WERI-Rb-1 (cell line): ENCODE measurements around the gene P2RY8.

ENCODE experiments used
- DNase-seq: peaks from one replicate; pipeline ENCODE4 v3.0.0-alpha.2; 2020
- H3K27ac ChIP-seq: fragments of 250-450 bp; sonication (Bioruptor Pico); 2 replicates; pipeline ENCODE4 v1.5.1; 2020; ENCODE audit warnings: mild to moderate bottlenecking, moderate library complexity
- H3K27me3 ChIP-seq: fragments of 250-450 bp; sonication (Bioruptor Pico); 2 replicates; pipeline ENCODE4 v1.5.1; 2021; ENCODE audit warnings: mild to moderate bottlenecking, low read depth, moderate library complexity; ENCODE audit not compliant: insufficient read depth, severe bottlenecking
- H3K36me3 ChIP-seq: fragments of 250-450 bp; sonication (Bioruptor Pico); 2 replicates; pipeline ENCODE4 v1.5.1; 2020; ENCODE audit warnings: mild to moderate bottlenecking, moderate library complexity
- H3K4me3 ChIP-seq: 2 replicates; pipeline ENCODE4 v1.5.1; 2011; ENCODE audit warnings: low read depth, mild to moderate bottlenecking, control low read depth, low read length
- H3K9me3 ChIP-seq: fragments of 250-450 bp; sonication (Bioruptor Pico); 2 replicates; pipeline ENCODE4 v1.5.1; 2021; ENCODE audit warnings: mild to moderate bottlenecking, moderate library complexity; ENCODE audit not compliant: severe bottlenecking
- TF ChIP-seq, protein P1 (sequence below): IDR thresholded peaks from 2 replicates; pipeline ENCODE4 v1.5.1; 2011; ENCODE audit warnings: low read depth, mild to moderate bottlenecking, control low read depth, inconsistent platforms, low read length

Gene P2RY8

DNA sequence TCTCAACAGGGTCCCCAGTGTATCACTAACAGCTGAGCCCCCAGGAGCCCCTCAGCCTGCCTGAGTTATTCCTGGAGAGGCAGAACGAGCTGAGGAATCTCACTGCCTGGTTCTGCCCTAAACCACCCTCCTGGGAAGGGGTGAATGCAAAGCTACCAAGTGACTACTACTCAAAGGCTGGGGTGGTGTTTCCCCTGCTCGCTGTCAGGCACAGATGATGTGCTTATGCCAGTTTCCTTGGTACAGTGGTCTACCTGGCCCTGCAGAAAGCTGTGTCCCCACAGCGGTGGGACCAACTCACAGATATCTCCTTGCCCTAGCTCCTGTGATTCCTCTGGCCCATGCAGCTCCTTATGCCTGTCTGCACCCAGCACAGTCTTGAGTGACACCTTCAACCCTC is 48.8 kb downstream of the P2RY8 start:
- no peak overlapping the region for H3K27ac ChIP-seq
- TF ChIP-seq, protein P1, sequence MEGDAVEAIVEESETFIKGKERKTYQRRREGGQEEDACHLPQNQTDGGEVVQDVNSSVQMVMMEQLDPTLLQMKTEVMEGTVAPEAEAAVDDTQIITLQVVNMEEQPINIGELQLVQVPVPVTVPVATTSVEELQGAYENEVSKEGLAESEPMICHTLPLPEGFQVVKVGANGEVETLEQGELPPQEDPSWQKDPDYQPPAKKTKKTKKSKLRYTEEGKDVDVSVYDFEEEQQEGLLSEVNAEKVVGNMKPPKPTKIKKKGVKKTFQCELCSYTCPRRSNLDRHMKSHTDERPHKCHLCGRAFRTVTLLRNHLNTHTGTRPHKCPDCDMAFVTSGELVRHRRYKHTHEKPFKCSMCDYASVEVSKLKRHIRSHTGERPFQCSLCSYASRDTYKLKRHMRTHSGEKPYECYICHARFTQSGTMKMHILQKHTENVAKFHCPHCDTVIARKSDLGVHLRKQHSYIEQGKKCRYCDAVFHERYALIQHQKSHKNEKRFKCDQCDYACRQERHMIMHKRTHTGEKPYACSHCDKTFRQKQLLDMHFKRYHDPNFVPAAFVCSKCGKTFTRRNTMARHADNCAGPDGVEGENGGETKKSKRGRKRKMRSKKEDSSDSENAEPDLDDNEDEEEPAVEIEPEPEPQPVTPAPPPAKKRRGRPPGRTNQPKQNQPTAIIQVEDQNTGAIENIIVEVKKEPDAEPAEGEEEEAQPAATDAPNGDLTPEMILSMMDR: no peak
- H3K36me3 ChIP-seq: no peaks in the 10 kb centered on the region
- no peak overlapping the region for H3K4me3 ChIP-seq
- no peak for DNase-seq
- H3K27me3 ChIP-seq: no peaks in the 10 kb centered on the region
- peaks cover 6% of the 10 kb centered on the region for H3K9me3 ChIP-seq

DNA sequence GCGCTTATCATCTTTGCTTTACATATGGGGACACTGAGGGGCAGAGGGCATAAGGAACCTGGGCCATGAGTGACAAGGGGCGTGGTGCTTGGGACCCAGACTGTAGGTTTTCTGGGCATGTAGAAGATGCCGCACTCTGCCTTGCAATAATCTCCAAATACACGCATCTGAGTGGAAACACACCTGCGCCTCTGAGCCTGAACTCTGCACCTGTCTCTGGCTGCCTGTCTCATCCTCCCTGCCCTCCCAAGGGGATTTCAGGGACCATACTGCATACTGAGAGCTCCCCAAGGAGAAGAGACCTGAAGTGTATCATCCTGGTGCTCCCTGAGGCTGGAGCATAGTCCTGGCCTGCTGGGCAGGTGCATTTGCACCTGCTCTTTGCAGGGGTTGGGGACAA is 49.6 kb downstream of the P2RY8 start:
- no peaks in the 10 kb centered on the region for H3K27me3 ChIP-seq
- no peak overlapping the region for H3K4me3 ChIP-seq
- no peaks in the 10 kb centered on the region for H3K36me3 ChIP-seq
- DNase-seq: no peak
- H3K9me3 ChIP-seq: peaks cover 5% of the 10 kb centered on the region
- no peak overlapping the region for H3K27ac ChIP-seq
- TF ChIP-seq, protein P1: no peak

DNA sequence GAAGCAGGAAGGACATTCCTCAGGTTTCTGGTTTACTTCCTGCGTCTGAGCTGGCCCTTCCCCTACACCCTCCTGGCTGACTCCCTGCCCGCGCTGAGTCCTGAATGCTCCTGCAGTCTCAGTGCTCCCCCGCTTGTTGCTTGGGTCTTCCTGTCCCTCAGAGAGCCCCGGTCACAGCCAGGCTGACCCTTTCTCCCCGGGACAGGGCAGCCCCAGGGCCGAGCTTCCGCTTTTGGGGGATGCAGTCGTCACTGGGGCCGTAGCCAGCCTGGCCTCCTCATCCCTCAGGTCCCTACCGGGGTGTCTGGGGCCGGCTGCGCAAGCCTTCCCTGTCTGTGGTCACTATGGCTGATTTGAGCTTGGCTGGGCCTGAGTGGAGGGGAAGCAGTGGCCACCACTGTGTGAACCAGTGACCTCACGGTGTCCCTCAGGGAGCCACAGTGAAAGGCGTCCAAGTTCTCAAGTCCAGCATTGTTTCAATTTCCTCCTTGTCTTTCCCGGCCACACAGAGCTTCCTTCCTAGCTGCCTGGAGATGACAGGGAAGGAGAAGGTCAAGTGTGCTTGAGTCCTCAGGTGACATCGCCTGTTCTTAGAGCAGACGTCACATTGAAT is 50.1 kb downstream of the P2RY8 start:
- H3K27ac ChIP-seq: no peak overlapping the region
- no peaks in the 10 kb centered on the region for H3K27me3 ChIP-seq
- DNase-seq: no peak
- no peak overlapping the region for H3K4me3 ChIP-seq
- TF ChIP-seq, protein P1: no peak
- H3K9me3 ChIP-seq: peaks cover 3% of the 10 kb centered on the region
- no peaks in the 10 kb centered on the region for H3K36me3 ChIP-seq

DNA sequence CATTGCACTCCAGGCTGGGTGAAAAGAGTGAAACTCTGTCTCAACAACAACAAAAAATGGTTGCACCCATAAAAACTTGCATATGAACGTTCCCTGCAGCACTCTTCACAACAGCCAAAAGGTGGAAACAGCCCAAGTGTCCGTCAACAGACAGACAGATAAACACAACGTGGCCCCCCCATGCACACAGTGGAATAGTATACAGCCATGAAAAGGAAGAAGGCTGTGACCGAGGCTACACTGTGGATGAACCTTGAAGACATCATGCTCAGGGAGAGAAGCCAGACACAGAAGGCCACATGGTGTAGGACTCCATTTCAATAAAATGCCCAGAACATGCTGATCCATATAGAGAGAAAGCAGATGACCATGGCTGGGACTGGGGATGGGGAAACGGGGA is 50.8 kb downstream of the P2RY8 start:
- no peak overlapping the region for H3K27ac ChIP-seq
- DNase-seq: no peak
- H3K4me3 ChIP-seq: no peak overlapping the region
- H3K9me3 ChIP-seq: peaks cover 3% of the 10 kb centered on the region
- TF ChIP-seq, protein P1: no peak
- no peaks in the 10 kb centered on the region for H3K36me3 ChIP-seq
- H3K27me3 ChIP-seq: no peaks in the 10 kb centered on the region

DNA sequence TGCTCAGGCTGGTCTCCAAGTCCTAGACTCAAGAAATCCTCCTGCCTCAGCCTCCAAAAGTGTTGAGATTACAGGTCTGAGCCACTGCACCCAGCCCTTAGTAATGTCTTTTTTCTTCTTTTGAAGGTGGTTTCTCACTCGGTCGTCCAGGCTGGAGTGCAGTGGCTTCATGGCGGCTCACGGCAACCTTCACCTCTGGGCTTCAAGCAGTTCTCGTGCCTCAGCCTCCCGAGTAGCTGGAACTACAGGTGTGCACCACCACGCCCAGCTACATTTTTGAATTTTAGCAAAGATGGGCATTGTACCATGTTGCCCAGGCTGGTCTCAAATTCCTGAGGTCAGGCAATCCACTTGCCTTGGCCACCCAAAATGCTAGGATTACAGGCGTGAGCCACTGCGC is 52.0 kb downstream of the P2RY8 start:
- TF ChIP-seq, protein P1: no peak
- Histone ChIP-seq H3K9me3 (peaks cover 4% of the 10 kb centered on the region), H3K27ac (no peak overlapping the region), H3K36me3 (no peaks in the 10 kb centered on the region), H3K4me3 (no peak overlapping the region), H3K27me3 (no peaks in the 10 kb centered on the region)
- DNase-seq: no peak

DNA sequence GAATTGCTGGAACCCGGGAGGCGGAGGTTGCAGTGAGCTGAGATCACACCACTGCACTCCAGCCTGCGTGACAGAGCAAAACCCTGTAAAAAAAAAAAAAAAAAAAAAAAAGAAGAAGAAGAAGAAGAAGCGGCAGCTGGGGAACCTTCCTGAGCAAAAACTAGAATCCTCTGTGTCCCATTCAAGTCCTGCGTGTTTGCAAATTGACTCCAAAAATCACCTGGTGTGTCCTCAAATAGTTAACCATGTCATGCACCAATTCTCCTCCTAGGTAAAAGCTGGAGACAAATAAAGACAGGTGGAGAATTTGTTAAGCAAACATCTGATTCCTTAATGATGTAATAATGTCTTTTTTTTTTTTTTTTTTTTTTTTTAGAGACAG is 52.4 kb downstream of the P2RY8 start:
- Histone ChIP-seq H3K36me3 (no peaks in the 10 kb centered on the region), H3K4me3 (no peak overlapping the region), H3K27ac (no peak overlapping the region), H3K9me3 (peaks cover 8% of the 10 kb centered on the region), H3K27me3 (no peaks in the 10 kb centered on the region)
- TF ChIP-seq, protein P1: no peak
- DNase-seq: no peak
